H1 (cell line): ENCODE data around the gene SYVN1. TPM values are rescaled to one million over a fixed set of nuclear protein-coding genes. Genes with fewer than 3 reads are reported as not detected.

Experiments
- CTCF ChIA-PET: fragments of 300-600 bp; sonication (Branson Sonifier 250); formaldehyde crosslinking; loops from one replicate; lab custom pipeline; 2021; ENCODE audit not compliant: partially characterized antibody; lab: Charles Lee
- POLR2A ChIA-PET: fragments of 300-600 bp; sonication (Branson Sonifier 250); formaldehyde crosslinking; loops from one replicate; lab custom pipeline; 2021; ENCODE audit warnings: inconsistent platforms; ENCODE audit not compliant: partially characterized antibody; lab: Charles Lee
- DNase-seq, 2 experiments: peaks; one replicate each; pipeline versions ENCODE4 v3.0.0 to v3.0.0-alpha.2; 2010 to 2022; ENCODE audit warnings: low spot score in 2 of 2, low read depth in 1 of 2, mixed read lengths in 1 of 2
- FAIRE-seq: peaks from 2 replicates; lab custom pipeline; 2011; peaks lifted over from hg19 to GRCh38; lab: Jason Lieb, UNC
- H2AFZ ChIP-seq: 2 replicates; pipeline ENCODE4 v1.8.1; 2012; ENCODE audit warnings: low read length, inconsistent platforms
- H2AK5ac ChIP-seq: 2 replicates; pipeline ENCODE4 v1.6.1; 2013; ENCODE audit warnings: low read depth, low read length
- H2BK120ac ChIP-seq: replicated peaks from 2 replicates; pipeline ENCODE3; 2013; ENCODE audit warnings: low read depth, low read length, inconsistent platforms
- H2BK12ac ChIP-seq: 2 replicates; pipeline ENCODE4 v1.6.1; 2013; ENCODE audit warnings: low read depth, low read length
- H2BK15ac ChIP-seq: 2 replicates; pipeline ENCODE4 v1.6.1; 2013; ENCODE audit warnings: low read length
- H2BK20ac ChIP-seq: 2 replicates; pipeline ENCODE4 v1.6.1; 2013; ENCODE audit warnings: low read length
- H2BK5ac ChIP-seq: 2 replicates; pipeline ENCODE4 v1.6.1; 2013; ENCODE audit warnings: low read depth, low read length
- H3K14ac ChIP-seq: 2 replicates; pipeline ENCODE4 v1.6.1; 2013; ENCODE audit warnings: inconsistent platforms; ENCODE audit not compliant: insufficient read length
- H3K18ac ChIP-seq: 2 replicates; pipeline ENCODE4 v1.6.1; 2013; ENCODE audit warnings: low read length; ENCODE audit errors: extremely low read depth
- H3K23ac ChIP-seq: 2 replicates; pipeline ENCODE4 v1.6.1; 2013; ENCODE audit warnings: inconsistent platforms; ENCODE audit not compliant: insufficient read length
- H3K23me2 ChIP-seq: 2 replicates; pipeline ENCODE4 v1.6.1; 2013; ENCODE audit warnings: low read depth, low read length
- H3K27ac ChIP-seq: 2 replicates; pipeline ENCODE4 v1.6.1; 2011; ENCODE audit warnings: low read depth, low read length, inconsistent platforms
- H3K27me3 ChIP-seq, 4 experiments: replicated peaks in 1 of 4; 1 replicate in 1 of 4; 2 replicates in 3 of 4; pipeline versions ENCODE4 v1.6.1 to v1.8.1; 2011 to 2013; ENCODE audit warnings: low read length in 3 of 4, mild to moderate bottlenecking in 3 of 4, inconsistent platforms in 2 of 4, mixed read lengths in 2 of 4, moderate library complexity in 1 of 4; ENCODE audit not compliant: control insufficient read depth in 3 of 4, insufficient read depth in 3 of 4; ENCODE audit errors: extremely low read depth in 1 of 4
- H3K36me3 ChIP-seq, 4 experiments: 2 replicates each; pipeline versions ENCODE4 v1.6.1 to v1.8.1; 2011 to 2013; ENCODE audit warnings: mild to moderate bottlenecking in 4 of 4, low read length in 3 of 4, moderate library complexity in 2 of 4, control low read depth in 1 of 4, inconsistent platforms in 1 of 4; ENCODE audit not compliant: insufficient read depth in 4 of 4, control insufficient read depth in 2 of 4
- H3K4ac ChIP-seq: replicated peaks from 2 replicates; pipeline ENCODE3; 2013; ENCODE audit warnings: low read length, low read depth, mixed read lengths, inconsistent platforms; ENCODE audit not compliant: insufficient read length
- H3K4me1 ChIP-seq, 4 experiments: replicated peaks in 1 of 4; 1 replicate in 1 of 4; 2 replicates in 3 of 4; pipeline versions ENCODE4 v1.6.1 to v1.8.1; 2011 to 2013; ENCODE audit warnings: low read length in 3 of 4, inconsistent platforms in 2 of 4, mixed read lengths in 1 of 4; ENCODE audit not compliant: insufficient read depth in 4 of 4, control insufficient read depth in 3 of 4
- H3K4me2 ChIP-seq, 2 experiments: 2 replicates each; pipeline versions ENCODE4 v1.6.1 to v1.8.1; 2011 to 2013; ENCODE audit warnings: low read depth in 2 of 2, low read length in 2 of 2, control low read depth in 1 of 2, inconsistent platforms in 1 of 2, mild to moderate bottlenecking in 1 of 2; ENCODE audit not compliant: insufficient read depth in 1 of 2
- H3K4me3 ChIP-seq, 4 experiments: fragments of 200-600, 300-600 bp in 1 of 4; sonication (generic), shearing (Covaris generic), sonication (Bioruptor Twin) in 1 of 4; 2 replicates each; pipeline versions ENCODE4 v1.5.1 to v1.8.1; 2011 to 2016; ENCODE audit warnings: low read length in 4 of 4, low read depth in 3 of 4, control low read depth in 2 of 4, inconsistent platforms in 2 of 4, mild to moderate bottlenecking in 2 of 4, mixed read lengths in 1 of 4, moderate library complexity in 1 of 4; ENCODE audit not compliant: insufficient read depth in 2 of 4; ENCODE audit errors: extremely low read depth in 1 of 4
- H3K56ac ChIP-seq: replicated peaks from 2 replicates; pipeline ENCODE3; 2013; ENCODE audit warnings: low read depth, mild to moderate bottlenecking, mixed read lengths, low read length, inconsistent platforms; ENCODE audit not compliant: insufficient read length
- H3K79me1 ChIP-seq: 2 replicates; pipeline ENCODE4 v1.6.1; 2013; ENCODE audit warnings: low read depth, low read length, control low read depth
- H3K79me2 ChIP-seq, 2 experiments: 2 replicates each; pipeline versions ENCODE4 v1.6.1 to v1.8.1; 2012 to 2013; ENCODE audit warnings: low read length in 2 of 2, mild to moderate bottlenecking in 2 of 2, inconsistent platforms in 1 of 2; ENCODE audit not compliant: insufficient read depth in 2 of 2, control insufficient read depth in 1 of 2
- H3K9ac ChIP-seq, 4 experiments: replicated peaks in 1 of 4; 1 replicate in 1 of 4; 2 replicates in 3 of 4; pipeline versions ENCODE4 v1.6.1 to v1.8.1; 2011 to 2013; ENCODE audit warnings: low read depth in 3 of 4, low read length in 3 of 4, control low read depth in 2 of 4, mild to moderate bottlenecking in 2 of 4, moderate library complexity in 2 of 4, inconsistent platforms in 1 of 4; ENCODE audit errors: extremely low read depth in 1 of 4
- H3K9me3 ChIP-seq, 2 experiments: 2 replicates each; pipeline versions ENCODE4 v1.6.1 to v1.8.1; 2012 to 2013; ENCODE audit warnings: mild to moderate bottlenecking in 2 of 2, moderate library complexity in 2 of 2, control low read depth in 1 of 2, inconsistent platforms in 1 of 2, low read depth in 1 of 2, low read length in 1 of 2, mixed read lengths in 1 of 2; ENCODE audit not compliant: insufficient read depth in 2 of 2
- H4K20me1 ChIP-seq, 2 experiments: replicated peaks in 1 of 2; 2 replicates each; pipeline versions ENCODE3 to v1.8.1; 2011 to 2013; ENCODE audit warnings: inconsistent platforms in 2 of 2, low read length in 2 of 2, mild to moderate bottlenecking in 1 of 2; ENCODE audit not compliant: insufficient read depth in 2 of 2, control insufficient read depth in 1 of 2
- H4K5ac ChIP-seq: 2 replicates; pipeline ENCODE4 v1.6.1; 2013; ENCODE audit warnings: low read length, low read depth, mixed read lengths, inconsistent platforms; ENCODE audit not compliant: insufficient read length
- H4K8ac ChIP-seq: 2 replicates; pipeline ENCODE4 v1.8.0; 2013; ENCODE audit warnings: mild to moderate bottlenecking, moderate library complexity, low read length, inconsistent platforms; ENCODE audit not compliant: insufficient read depth; ENCODE audit errors: extremely low read depth
- H4K91ac ChIP-seq: replicated peaks from 2 replicates; pipeline ENCODE3; 2013; ENCODE audit warnings: low read length, mixed read lengths, inconsistent platforms; ENCODE audit not compliant: insufficient read length
- CHD1 ChIP-seq: IDR thresholded peaks from 2 replicates; pipeline ENCODE4 v1.6.1; 2012; ENCODE audit warnings: low read depth, low read length, improper control_type of control experiment
- CTCF ChIP-seq, 3 experiments: IDR thresholded peaks; 1 replicate in 2 of 3; 2 replicates in 1 of 3; pipeline versions ENCODE4 v1.5.1 to v1.6.1; 2011; ENCODE audit warnings: low read length in 3 of 3, mild to moderate bottlenecking in 3 of 3, inconsistent platforms in 2 of 3, low read depth in 1 of 3, moderate library complexity in 1 of 3; ENCODE audit not compliant: insufficient read depth in 1 of 3; ENCODE audit errors: control extremely low read depth in 1 of 3
- JUND ChIP-seq: IDR thresholded peaks from 2 replicates; pipeline ENCODE4 v1.6.1; 2011; ENCODE audit warnings: mild to moderate bottlenecking, improper control_type of control experiment, low read length
- POLR2A ChIP-seq, 2 experiments: IDR thresholded peaks; 1 replicate in 1 of 2; 2 replicates in 1 of 2; pipeline ENCODE4 v1.6.1; 2011; ENCODE audit warnings: low read depth in 2 of 2, low read length in 2 of 2, mild to moderate bottlenecking in 2 of 2; ENCODE audit errors: control extremely low read depth in 1 of 2
- SP4 ChIP-seq: IDR thresholded peaks from 2 replicates; pipeline ENCODE4 v1.6.1; 2012; ENCODE audit warnings: low read length, inconsistent platforms
- TBP ChIP-seq: IDR thresholded peaks from 2 replicates; pipeline ENCODE4 v1.6.1; 2011; ENCODE audit warnings: low read depth, low read length, improper control_type of control experiment
- WGBS, 2 experiments: shearing (Covaris generic) in 1 of 2; methylation state at CpG; one replicate each; pipeline versions ENCODE4 v1.1.6 to v1.1.7; 2013 to 2015; ENCODE audit warnings: low lambda C conversion rate in 2 of 2, mixed read lengths in 2 of 2, inconsistent platforms in 1 of 2, low coverage in 1 of 2, missing lambda C conversion rate in 1 of 2; ENCODE audit not compliant: insufficient replicate concordance in 2 of 2, insufficient coverage in 1 of 2, insufficient read length in 1 of 2; ENCODE audit errors: extremely low coverage in 1 of 2, missing lambda C conversion rate in 1 of 2; 5-methylcytosine and 5-hydroxymethylcytosine counted together
- polyA plus RNA-seq, 7 experiments: library from polyadenylated mRNA; depleted of rRNA in 3 of 7; stranded (reverse) in 5 of 7; unstranded in 2 of 7; fragments of >200 nt in 5 of 7; fragments of 200-250 nt in 2 of 7; gene quantifications; 1 replicate in 5 of 7; 2 replicates in 1 of 7; 4 replicates in 1 of 7; pipeline versions ENCODE4 v1.2.1 to v1.2.3, GENCODE V29; 2011 to 2013; ENCODE audit warnings: missing spikeins in 2 of 7, mixed read lengths in 2 of 7
- total RNA-seq: library from RNA; stranded (reverse); fragmentation: NEBNext Ultra II Directional; extraction: Animal tissue kit (Norgen Biotek cat#: 25700); gene quantifications from 2 replicates; pipeline ENCODE4 v1.2.1, GENCODE V29; 2021

Gene SYVN1
- total and polyA plus RNA-seq, 2 of the 8 experiments (the other 6 are each of a cell fraction or from before 2014, with no cell fraction given), result 27.8 to 29.4 TPM

DNA sequence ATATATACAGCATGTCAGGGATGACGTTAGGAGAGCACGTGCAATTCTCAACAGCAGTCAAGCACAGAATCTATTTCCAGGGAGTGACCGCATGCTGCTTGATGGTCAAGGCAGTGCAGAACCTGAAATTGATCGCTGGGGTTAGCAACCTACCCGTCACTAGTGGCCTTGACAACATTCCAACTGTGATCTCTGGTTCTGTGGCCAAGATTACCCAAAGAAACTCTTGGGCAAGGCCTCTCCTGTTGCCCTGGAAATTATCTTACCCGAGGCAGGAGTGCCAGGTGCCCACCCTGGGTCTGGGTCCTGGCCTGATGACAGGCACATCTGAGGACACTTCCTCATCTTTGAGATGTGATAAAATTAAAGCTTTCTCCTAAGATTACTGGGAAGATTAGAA is 20.5 kb downstream of the SYVN1 start:
- no peak overlapping the region for H2BK5ac ChIP-seq
- FAIRE-seq (no peak), DNase-seq (no peak)
- no peak overlapping the region for H4K91ac ChIP-seq
- WGBS, 2 experiments, result 91% methylated on average over 6 of the region's 6 CpGs; no CpG with 5 or more reads in 1 of the 2 experiments
- no peak overlapping the region for H2BK120ac ChIP-seq
- no peak overlapping the region for H3K56ac ChIP-seq
- H3K14ac ChIP-seq, result no peak overlapping the region
- H4K5ac ChIP-seq, result no peak overlapping the region
- H3K23me2 ChIP-seq, result peaks cover 17% of the 10 kb centered on the region; the same call in 1 of the 2 replicates
- H3K79me2 ChIP-seq, result peaks cover 0 to 6% of the 10 kb centered on the region in 2 experiments; a peak in 1 of 4 replicates
- no peak overlapping the region for H2AK5ac ChIP-seq
- ChIA-PET POLR2A (interaction anchor here (1.1 to 17.4 kb wide), 14 partner anchors 8 to 266 kb away, joined by 3 to 305 read pairs (median 6); partner anchors contain the start of genes ARL2, CAPN1, FAU and MRPL49), CTCF (interaction anchor here (1.3 to 7.9 kb wide), 8 partner anchors 8 to 264 kb away, joined by 4 to 85 read pairs (median 10); partner anchors contain the start of genes CAPN1, FAU and MRPL49)
- H3K27ac ChIP-seq, result no peak overlapping the region
- peak overlapping the region in 1 of 4 experiments; percentile 90; a peak in 1 of 8 replicates for H3K4me3 ChIP-seq
- H3K4ac ChIP-seq, result no peak overlapping the region
- no peak overlapping the region for H2BK15ac ChIP-seq
- no peak overlapping the region for H3K9ac ChIP-seq
- H4K8ac ChIP-seq, result no peak overlapping the region
- peaks cover 2 to 26% (median 19%) of the 10 kb centered on the region in 4 experiments for H3K4me1 ChIP-seq
- no peak overlapping the region for H2BK12ac ChIP-seq
- no peaks in the 10 kb centered on the region for H3K27me3 ChIP-seq
- H3K18ac ChIP-seq, result no peak overlapping the region
- H3K4me2 ChIP-seq, result peak overlapping the region; percentile 71 to 95; a peak in 2 of 4 replicates
- H3K36me3 ChIP-seq, result peaks cover 0 to 10% (median 3%) of the 10 kb centered on the region in 4 experiments; a peak in 2 of 8 replicates
- no peak overlapping the region for H2AFZ ChIP-seq
- H4K20me1 ChIP-seq, result peaks cover 4 to 20% of the 10 kb centered on the region in 2 experiments
- no peak overlapping the region for H2BK20ac ChIP-seq
- TF ChIP-seq TBP, result no peak
- TF ChIP-seq POLR2A (IDR thresholded peaks at IDR 0.05; ENCODE audit: control extremely low read depth in 1 of 2, low read depth in 2 of 2, low read length in 2 of 2), result no peak
- TF ChIP-seq CHD1, result no peak
- TF ChIP-seq CTCF (IDR thresholded peaks at IDR 0.05; ENCODE audit: control extremely low read depth in 1 of 3, insufficient read depth in 1 of 3, low read depth in 1 of 3, low read length in 3 of 3), result no peak
- no peak for TF ChIP-seq JUND
- TF ChIP-seq SP4, result no peak
- H3K79me1 ChIP-seq, result peaks cover 8% of the 10 kb centered on the region
- no peaks in the 10 kb centered on the region for H3K9me3 ChIP-seq
- H3K23ac ChIP-seq, result no peak overlapping the region
